ENCODE data around the gene UBR3. TPM values are rescaled to one million over a fixed set of nuclear protein-coding genes. Genes with fewer than 3 reads are reported as not detected.

Gene UBR3
- total and polyA plus RNA-seq, 2 experiments from 2014 or later, result 18.7 to 53.1 TPM

DNA sequence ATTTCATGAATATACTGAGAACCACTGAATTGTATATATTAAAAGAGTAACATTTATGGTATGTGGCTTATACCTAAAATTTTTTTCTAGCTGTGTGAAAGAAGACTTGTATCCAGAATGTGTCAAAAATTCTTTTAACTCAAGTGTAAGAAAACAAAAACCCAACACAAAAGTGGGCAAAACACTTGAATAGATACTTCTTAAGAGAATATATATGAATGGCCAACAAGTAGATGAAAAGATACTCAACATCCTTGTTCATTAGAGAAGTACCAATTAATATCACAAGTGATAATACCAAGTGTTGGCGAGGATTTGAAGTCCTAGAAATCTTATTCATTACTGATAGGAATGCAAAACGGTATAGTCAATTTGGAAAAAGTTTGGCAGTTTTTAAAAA lies 243.5 kb downstream of the UBR3 start:
- Histone ChIP-seq H3K27me3 (no peaks in the 10 kb centered on the region), H3K4me1 (ENCODE audit: low read depth) (peaks cover 7% of the 10 kb centered on the region), H3K27ac (no peak overlapping the region), H3K4me3 (no peak overlapping the region), H3K36me3 (peaks cover 36% of the 10 kb centered on the region), H3K9me3 (ENCODE audit: low read depth) (no peaks in the 10 kb centered on the region)
- TF ChIP-seq, protein P1, sequence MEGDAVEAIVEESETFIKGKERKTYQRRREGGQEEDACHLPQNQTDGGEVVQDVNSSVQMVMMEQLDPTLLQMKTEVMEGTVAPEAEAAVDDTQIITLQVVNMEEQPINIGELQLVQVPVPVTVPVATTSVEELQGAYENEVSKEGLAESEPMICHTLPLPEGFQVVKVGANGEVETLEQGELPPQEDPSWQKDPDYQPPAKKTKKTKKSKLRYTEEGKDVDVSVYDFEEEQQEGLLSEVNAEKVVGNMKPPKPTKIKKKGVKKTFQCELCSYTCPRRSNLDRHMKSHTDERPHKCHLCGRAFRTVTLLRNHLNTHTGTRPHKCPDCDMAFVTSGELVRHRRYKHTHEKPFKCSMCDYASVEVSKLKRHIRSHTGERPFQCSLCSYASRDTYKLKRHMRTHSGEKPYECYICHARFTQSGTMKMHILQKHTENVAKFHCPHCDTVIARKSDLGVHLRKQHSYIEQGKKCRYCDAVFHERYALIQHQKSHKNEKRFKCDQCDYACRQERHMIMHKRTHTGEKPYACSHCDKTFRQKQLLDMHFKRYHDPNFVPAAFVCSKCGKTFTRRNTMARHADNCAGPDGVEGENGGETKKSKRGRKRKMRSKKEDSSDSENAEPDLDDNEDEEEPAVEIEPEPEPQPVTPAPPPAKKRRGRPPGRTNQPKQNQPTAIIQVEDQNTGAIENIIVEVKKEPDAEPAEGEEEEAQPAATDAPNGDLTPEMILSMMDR (IDR thresholded peaks at IDR 0.05; ENCODE audit: low read depth, low read length), result no peak
- no peak for DNase-seq (ENCODE audit: low read depth in 1 of 2, low spot score in 1 of 2)

DNA sequence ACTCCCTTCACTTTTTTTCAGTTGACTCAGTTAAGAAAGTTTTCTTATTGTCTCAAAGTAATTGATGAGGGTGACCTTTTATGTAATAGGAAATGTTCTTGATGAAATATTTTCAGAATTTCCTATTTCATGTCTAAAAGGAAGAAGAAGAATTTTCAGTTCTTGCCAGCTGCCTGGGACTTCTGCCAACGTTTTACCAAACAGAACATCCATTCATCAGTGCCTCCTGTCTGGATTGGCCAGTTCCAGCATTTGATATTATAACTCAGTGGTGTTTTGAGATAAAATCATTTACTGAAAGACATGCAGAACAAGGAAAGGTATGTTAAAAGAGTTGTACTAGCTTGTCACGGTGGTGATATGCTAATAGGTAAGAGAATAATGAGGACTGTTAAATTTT lies 246.0 kb downstream of the UBR3 start:
- Histone ChIP-seq H3K36me3 (peaks cover 25% of the 10 kb centered on the region), H3K27me3 (no peaks in the 10 kb centered on the region), H3K9me3 (ENCODE audit: low read depth) (no peaks in the 10 kb centered on the region), H3K4me1 (ENCODE audit: low read depth) (peaks cover 9% of the 10 kb centered on the region), H3K27ac (no peak overlapping the region), H3K4me3 (no peak overlapping the region)
- TF ChIP-seq, protein P1 (IDR thresholded peaks at IDR 0.05; ENCODE audit: low read depth, low read length), result no peak
- DNase-seq (ENCODE audit: low read depth in 1 of 2, low spot score in 1 of 2), result peak in 1 of 2 donors; percentile 95

DNA sequence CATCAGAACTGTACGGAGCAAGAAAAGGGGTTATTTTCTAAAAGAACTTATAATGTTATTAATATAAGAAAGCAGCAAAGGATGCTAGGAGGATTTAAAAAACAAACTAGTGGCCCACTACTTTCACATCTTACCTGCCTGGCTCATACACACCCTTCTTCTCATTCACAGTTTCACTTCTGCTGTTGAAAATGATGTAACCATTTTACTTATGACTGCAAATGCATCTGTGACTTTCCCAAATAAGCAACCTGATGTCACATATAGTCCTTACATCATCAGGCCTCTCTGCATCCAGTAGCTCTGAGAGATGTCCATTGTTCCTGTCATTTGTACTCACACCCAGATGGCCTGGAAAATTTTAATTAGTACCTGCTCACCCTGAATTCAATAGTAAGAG lies 248.9 kb downstream of the UBR3 start:
- Histone ChIP-seq H3K27me3 (no peaks in the 10 kb centered on the region), H3K36me3 (peaks cover 10% of the 10 kb centered on the region), H3K4me3 (no peak overlapping the region), H3K4me1 (ENCODE audit: low read depth) (peaks cover 9% of the 10 kb centered on the region), H3K27ac (peak overlapping the region; percentile 36), H3K9me3 (ENCODE audit: low read depth) (no peaks in the 10 kb centered on the region)
- DNase-seq (ENCODE audit: low read depth in 1 of 2, low spot score in 1 of 2), result no peak
- TF ChIP-seq, protein P1 (IDR thresholded peaks at IDR 0.05; ENCODE audit: low read depth, low read length), result no peak

DNA sequence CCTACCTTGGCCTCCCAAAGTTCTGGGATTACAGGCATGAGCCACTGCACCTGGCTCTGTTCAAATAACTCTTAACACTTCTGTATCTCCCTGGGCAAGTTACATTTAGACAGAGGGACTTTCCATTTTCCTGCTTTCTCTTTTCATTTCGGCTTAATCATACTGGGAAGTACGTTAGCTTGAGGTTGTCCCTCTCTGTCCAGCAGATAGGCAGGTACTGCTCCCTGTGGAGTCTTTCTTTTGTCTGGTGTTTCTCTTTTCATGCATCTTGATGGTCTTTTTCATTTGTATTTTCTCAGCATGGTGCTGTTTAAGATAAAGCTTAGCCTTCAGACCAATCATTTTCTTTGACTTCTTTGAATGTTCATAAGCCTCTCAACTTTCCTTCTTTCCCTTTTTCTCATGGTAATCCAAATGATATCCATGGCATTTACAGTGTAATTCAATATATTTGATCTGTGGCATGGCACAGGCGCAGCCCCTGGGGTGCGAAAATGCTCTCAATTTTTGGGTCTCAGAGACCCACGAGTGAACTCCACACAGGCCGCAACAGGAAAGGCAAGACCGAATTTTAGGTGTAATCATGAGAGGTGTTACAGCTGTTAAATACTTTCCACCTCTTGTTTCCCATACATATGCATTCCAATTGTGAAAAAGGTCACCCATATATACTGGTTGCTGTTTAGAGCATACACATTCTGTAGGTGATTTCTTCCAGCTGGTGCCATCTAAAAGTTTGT lies 250.7 kb downstream of the UBR3 start:
- Histone ChIP-seq H3K27me3 (no peaks in the 10 kb centered on the region), H3K4me3 (no peak overlapping the region), H3K4me1 (ENCODE audit: low read depth) (peaks cover 9% of the 10 kb centered on the region), H3K27ac (no peak overlapping the region), H3K9me3 (ENCODE audit: low read depth) (no peaks in the 10 kb centered on the region), H3K36me3 (peaks cover 20% of the 10 kb centered on the region)
- no peak for DNase-seq (ENCODE audit: low read depth in 1 of 2, low spot score in 1 of 2)
- TF ChIP-seq, protein P1 (IDR thresholded peaks at IDR 0.05; ENCODE audit: low read depth, low read length), result no peak

DNA sequence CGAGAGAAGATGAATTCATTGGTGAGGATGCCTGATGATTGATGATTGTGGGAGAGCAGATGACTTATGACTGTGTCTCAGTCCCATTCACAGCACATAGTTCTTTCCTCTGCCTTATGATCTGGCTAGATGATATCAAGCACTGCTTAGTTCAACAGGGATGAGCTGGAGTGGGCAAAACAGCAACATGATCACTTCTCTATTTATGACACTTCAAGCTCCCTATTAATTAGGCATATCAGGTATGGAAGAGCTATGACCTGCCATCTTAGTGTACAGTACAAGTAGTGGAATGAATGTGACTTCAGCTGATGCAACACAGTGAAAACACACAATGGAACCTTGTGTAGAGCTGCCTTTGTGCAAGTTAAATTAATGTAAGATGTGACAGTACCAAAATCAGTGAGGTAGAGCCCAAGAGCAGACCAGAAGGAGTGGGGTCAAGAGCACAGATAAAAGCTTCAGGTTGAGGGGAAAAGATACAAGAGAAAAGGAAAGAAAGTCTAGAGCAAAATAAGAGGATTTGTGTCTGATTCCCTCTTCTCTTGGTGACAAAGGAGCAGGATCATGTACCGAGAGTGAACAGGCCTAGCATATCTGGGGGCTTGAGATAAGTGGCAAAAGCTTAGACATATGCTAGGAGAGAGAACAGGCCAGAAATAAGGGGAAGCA lies 257.7 kb downstream of the UBR3 start:
- Histone ChIP-seq H3K4me3 (no peak overlapping the region), H3K4me1 (ENCODE audit: low read depth) (peaks cover 28% of the 10 kb centered on the region), H3K36me3 (peaks cover 10% of the 10 kb centered on the region), H3K27me3 (no peaks in the 10 kb centered on the region), H3K27ac (no peak overlapping the region), H3K9me3 (ENCODE audit: low read depth) (no peaks in the 10 kb centered on the region)
- TF ChIP-seq, protein P1 (IDR thresholded peaks at IDR 0.05; ENCODE audit: low read depth, low read length), result no peak
- peak in 1 of 2 donors; percentile 15 for DNase-seq (ENCODE audit: low read depth in 1 of 2, low spot score in 1 of 2)

All from cardiac muscle cell (in vitro differentiated cells and primary cell).